GM19468 (cell line): ENCODE results near the gene TBC1D5.
"Not testable (repeated sequence)": the region's sequence is repeated elsewhere in the genome, so short reads cannot be mapped to it uniquely, and the experiment has no call there.

Experiments
- ATAC-seq: cut with Tn5 transposase; IDR thresholded peaks from one replicate; pipeline ENCODE4 v1.9.1; 2021; ENCODE audit warnings: mild to moderate bottlenecking, moderate library complexity, moderate number of reproducible peaks; ENCODE audit not compliant: unreplicated experiment; ENCODE audit errors: extremely low read depth

The TBC1D5 gene

DNA sequence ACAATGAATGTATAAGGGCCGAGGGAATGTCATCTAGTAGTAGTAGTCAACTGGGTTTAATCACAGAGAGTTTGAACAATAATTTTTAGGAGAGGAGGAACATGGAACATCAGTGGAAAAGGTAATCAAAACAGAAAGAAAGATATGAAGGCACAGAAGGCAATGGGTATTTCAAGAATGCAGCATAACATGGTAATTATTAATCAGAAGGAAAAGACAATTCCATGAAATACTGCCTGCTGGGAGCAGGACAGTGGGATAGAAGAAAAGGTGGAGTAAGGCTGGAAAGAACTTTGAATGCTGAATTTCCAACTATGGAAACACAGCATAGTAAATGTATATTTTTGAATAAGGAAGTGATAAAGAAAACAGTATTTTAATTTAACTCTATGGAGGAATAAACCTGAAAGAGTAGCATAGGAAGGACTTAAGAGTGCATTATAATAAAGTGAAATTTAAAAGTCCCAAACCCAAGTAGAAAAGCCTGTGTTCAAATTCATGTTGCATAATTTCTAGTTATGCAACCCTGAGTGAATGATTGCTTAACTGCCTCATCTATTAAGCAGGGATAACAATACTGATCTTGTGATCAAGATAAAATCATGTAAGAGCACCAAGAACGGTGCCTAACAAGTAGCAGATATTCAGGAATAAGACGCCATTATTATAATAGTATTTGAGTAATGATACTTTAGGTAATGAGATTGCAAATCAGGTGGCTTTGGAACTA, 357.7 kb downstream of the TBC1D5 start:
- no peak for ATAC-seq

DNA sequence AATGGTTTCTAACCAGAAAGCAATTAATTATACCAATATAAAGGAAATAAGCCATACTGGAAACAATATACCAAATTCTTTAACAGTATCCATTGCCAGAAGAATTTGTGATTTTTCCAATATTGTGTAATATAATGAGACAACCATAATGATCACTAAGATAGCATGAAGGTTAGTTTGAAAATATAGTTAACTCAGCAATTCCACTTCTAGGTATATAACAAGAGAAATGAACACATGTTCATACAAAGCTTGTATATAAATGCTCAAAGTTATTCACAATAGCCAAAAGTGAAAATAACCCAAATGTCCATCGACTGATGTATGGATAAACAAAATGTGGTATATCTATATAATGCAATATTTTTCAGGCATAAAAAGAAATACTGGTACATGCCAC, 369.1 kb downstream of the TBC1D5 start:
- ATAC-seq, result no peak

DNA sequence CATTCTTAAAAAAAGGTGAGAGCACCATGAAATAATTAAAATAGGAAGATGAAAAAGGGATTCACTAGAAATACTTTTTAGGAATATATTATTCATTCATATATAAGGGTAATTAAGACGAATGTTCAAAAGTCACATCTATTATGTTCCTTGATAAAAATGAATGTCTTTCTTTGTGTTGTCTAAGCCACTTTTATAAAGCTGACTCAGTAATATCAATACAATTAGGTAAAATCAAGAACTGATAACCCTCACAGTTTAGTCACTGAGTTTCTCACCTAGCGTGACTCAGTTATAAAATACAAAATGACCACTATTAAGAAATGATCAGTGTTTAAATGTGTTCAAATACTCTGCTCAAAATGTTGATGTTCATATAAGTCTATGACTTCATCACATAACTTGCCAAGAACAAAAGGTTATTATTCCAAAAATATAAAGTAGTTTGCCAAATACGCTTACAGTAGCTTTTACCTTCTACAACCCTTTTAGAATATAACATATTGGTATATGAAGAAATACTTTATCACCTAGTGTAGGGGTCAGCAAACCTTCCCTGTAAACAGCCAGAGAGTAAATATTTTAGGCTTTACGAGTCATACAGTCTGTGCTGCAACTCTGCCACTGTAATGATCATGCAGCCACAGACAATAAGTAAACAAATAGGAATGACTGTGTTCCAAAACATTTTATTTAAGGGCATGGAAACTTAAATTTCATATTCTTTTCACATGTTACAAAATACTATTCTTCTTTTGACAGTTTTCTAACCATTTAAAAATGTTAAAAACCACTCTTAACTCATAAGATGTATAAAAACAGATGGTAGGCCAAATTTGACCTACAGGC, 369.8 kb downstream of the TBC1D5 start:
- ATAC-seq, result no peak

DNA sequence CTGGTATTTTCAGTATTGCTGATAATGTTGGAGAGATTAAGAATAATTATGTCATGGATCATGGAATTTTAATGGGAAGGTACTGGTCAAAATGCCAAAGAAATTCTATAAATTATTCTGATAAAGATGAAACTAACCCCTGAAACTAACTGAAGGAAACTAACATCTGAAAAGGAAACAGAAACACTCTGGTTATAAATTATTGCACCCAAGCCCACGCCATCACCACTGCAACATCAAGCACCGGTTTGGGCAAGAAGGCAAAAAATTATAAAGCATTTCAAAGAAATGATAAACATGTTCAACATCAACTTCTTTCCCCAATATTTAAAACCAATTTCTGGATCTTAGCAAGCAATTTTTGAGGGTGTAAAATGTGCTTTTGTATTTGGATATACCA, 372.5 kb downstream of the TBC1D5 start:
- no peak for ATAC-seq

DNA sequence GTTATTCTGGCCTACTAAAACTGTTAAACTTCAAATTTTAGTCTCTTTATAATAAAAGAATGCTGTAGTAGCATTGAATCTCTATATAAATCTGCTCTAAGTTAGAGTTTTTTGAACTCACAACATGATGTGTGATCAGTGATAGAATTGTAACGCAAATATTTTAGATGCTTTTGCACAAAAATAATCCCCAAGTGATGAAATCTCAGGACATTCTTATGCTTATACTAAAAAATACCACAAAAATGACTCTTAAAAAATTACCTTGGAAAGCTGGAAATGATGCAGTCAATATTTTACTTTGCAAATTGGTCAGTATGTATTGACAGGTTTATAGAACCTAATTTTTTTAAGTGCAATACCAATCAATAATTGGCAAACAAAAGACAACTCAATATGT, 375.3 kb downstream of the TBC1D5 start:
- no peak for ATAC-seq

DNA sequence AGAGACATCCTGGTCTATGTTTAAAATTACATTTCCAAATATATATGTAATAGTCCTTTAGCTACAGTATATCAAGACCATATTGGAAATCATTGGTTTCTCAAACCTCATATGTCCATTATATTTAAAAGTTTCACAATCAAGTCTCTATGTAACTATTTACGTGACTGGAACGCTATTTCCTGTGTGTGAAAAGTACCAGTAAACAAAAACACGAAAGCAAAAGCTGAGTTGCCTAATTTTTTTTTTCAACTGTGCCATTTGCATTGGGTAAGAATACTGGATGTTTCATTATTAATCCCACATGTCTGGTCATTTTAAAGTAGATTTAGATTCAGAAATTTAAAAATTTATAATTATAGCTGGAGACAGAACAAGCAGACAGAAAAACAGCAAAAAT, 381.4 kb downstream of the TBC1D5 start:
- ATAC-seq, result no peak

DNA sequence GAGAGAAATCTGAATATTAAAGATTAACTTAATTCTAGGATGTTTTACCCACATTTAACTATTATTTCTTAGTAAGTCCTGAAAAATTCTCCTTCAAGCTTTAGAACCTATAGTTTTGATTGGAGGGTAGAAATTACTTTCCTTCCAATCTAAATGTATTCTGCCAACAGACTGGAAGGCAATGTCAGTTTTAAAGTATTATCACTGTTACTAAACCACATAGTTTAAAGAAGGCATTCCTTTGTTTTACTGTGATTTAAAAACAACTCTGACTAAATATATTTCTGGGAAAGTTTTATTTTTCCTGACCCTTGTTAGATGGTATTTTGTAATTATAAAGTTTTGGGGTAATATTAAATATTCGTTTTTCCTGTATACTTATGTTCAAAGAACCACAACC, 382.5 kb downstream of the TBC1D5 start:
- ATAC-seq, result no peak

DNA sequence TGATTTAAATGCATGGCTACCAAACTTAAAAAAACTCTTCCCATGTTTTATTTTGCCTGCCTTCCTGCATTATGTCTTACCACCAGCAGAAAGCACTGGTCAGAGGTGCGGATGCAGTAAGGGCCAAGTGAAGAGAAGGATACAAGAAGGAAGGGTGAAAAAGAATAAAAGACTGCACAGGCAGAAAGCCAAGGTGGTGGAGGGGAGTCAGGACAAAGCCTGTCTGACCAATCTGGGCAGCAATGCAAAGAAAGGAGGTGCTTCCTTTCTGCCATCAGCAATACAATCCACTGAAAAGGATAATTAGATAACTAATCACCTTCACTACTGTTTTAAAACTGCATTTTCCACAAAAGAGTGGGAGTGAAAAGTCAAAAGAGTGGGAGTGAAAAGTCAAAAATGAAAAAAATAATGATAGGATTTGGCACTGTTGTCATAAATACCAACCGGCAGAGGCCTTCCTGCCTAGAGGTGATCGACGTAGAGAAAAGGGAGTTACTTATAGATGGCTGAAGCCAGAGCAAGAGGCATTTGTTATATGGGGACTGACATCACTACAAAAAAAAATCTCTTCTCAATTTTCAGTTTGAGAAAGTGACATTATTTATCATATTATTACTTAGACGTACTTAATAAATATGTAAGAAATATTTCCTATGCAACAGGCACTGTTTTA, 385.3 kb downstream of the TBC1D5 start:
- ATAC-seq, result no peak

DNA sequence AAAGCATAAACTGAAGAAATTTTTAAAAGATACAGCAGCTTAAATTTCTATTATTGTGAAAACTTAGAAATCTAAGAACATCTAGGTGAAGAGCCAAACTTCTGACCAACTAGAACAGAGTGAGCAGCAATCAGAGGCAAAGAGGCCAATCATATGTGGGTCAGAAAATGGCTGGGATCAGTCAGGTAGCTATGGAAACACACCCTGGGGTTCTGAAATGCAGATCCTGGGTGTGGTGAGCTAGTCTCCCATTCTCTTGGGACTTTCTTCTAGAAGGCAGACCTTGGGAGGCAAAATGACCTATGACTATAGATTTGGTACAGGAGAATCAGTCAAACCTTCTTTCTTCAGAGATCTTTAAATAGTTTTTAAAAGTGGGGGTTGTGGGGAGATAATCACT, 385.8 kb downstream of the TBC1D5 start:
- ATAC-seq, result no peak

DNA sequence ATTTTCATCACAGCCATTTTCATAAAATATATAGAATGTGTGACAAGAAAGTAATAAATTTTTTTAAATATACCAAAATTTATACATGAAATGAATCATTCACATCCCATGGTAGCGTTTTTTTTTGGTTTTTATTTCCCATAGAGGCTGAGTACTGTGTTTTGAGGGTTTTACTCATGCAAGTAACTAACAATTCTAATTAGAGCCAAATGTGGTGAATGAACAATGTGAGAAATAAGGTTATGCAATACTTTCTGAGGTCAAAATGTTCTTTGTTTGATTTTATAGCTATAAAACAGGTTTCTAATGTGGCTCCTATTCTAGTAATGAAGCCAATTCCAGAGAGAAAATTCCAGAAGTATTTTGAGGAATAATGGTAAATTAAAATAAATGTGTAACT, 386.8 kb downstream of the TBC1D5 start:
- ATAC-seq, result no peak

DNA sequence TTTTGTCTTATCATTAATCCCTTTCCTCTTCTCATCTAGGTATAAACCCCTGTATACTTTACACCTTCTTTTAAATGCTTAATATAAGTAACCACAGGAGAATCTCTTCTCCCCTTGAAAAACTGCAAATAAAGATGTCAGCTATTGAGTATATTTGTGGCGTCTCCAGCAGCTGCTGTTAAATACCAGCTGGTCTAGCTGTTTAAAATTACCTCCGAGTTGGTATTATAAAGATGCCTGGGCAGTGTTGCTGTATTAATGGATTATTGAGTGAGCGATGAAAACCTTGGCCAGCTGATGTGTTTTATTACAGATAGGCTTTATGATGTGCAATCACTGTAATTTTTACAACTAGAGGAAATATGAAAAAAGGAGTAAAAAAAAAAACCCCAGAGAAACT, 388.1 kb downstream of the TBC1D5 start:
- no peak for ATAC-seq

DNA sequence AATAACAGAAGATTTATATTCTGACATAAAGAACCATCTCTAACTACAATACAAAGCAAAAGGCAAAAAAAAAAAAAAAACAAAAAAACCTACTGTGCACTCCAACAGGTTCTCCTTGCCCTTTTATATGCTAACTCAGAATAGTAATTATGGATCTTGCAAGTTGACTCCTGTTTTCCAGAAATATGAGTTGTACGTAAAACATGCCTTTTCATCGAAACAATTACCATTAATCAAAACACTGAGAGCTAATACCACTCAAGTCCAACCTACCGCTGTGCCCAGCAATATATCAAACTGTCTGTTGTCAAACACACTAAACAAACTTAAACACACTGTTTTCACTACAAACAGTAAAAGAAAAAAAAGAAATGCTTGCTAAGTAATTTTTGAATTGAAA, 389.8 kb downstream of the TBC1D5 start:
- no peak for ATAC-seq

DNA sequence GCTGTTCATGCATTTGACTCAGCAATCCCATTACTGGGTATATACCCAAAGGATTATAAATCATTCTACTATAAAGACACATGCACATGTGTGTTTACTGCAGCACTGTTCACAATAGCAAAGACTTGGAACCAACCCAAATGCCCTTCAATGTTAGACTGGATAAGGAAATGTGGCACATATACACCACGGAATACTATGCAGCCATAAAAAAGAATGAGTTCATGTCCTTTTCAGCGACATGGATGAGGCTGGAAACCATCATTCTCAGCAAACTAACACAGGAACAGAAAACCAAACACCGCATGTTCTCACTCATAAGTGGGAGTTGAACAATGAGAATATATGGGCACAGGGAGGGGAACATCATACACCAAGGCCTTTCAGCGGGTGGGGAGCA, 391.2 kb downstream of the TBC1D5 start:
- not testable (repeated sequence) for ATAC-seq

DNA sequence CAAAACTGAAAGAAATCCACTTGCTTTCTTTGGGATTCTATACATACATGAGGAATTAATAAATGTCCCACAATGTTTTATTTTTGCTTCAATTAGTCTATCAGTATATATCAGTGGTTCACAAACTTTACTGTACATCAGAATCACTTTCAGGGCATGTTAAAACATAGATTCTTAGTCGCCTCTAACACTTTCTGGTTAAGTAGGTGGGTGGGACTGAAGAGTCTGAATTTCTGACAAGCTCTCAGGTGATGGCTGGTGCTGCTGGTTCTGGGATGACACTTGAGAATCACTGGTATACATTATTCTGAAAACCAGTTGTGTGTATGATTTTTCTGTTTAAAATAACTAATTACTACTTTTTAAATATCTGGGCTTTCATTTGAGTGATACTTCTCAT, 393.3 kb downstream of the TBC1D5 start:
- ATAC-seq, result no peak

DNA sequence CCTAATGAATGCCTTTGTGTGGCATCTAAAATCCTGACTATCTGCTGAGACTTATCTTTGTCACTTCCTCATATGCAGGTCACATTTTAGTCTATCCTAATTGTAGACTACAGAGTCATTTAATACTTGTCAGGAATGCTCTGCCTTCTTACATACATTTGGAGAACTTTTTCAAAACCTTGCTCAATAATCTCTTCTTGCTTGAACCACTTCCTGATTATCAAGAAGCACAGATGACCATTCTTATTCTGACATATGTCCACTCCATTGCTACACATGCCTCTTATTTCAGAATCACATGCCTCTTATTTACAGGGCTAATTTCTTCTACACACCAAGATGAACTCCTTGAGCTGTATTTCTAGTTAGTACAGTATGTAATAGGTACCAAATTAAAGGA, 400.3 kb downstream of the TBC1D5 start:
- ATAC-seq, result no peak

DNA sequence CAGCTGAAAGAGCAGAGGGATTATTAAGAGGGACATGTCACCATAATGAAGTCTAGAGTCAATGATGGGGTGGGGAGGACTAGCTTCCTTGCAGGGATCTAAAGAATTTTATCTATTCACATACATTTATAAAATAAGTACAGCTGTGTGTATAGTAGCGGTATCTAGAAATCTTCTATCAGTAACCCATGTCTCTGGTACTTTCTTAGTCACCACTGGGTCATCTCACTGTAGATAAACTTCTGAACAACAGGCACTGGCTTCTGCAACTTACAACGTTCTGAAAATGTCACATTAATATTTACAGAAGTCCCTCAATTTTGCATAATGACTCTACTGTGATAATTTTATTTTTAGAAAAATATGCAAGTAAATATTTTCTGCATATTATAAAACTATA, 401.7 kb downstream of the TBC1D5 start:
- ATAC-seq, result no peak

DNA sequence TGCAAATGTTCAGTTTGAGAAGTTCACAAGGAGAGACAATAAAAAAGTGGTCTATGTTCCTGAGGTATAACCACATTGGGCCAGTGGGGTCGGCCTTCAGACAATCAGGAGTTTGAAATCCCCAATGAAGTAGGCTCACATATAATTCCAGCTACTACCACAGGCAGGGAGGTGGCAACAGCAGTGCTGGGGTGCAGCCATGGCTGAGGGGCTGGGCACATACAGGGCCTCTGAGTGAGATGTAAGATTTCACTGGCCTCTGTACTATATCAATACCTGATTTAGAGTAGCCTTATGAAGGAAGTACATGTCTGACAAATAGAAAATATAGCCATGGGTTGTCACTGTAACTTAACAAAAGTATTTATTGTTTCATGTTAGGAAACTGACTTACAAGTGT, 402.2 kb downstream of the TBC1D5 start:
- no peak for ATAC-seq

DNA sequence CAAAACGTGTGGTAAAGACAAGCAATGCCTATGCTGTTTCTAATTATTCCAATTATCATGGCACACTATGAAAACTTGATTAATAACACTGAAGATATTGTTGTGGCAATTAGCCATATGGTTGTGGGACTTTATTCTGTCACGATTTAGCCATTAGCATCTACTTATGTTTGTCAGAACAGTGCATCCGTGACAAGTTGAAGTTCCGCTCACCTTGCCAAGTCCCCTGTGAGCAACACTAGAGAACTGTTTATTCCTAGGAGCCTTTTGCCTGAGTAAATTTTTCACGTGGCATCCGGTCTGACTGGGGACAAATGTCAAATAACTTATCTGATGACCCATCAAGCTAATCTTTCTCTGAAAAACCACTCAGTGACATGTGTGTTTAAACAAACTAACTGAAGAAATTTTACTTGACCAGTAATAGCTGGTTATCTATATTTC, 403.3 kb downstream of the TBC1D5 start:
- ATAC-seq, result no peak

DNA sequence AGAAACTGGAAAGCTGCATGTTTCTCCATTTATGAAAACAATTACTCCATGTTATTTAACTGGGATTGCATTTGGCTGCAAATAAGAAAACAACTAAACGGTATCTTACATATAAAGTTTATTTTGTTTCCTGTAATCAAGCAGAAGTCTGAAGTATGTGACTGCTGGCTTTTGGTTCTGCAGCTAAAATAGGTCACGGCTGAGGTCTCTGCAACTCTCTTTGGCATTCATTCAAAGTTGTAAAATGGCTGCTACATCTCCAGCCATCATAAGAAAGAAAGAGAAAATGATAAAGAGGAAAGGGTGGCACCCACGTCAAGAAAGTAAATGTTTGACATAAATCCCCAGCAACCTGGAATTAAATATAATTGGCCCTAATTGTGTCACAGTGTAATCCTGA, 406.1 kb downstream of the TBC1D5 start:
- no peak for ATAC-seq

DNA sequence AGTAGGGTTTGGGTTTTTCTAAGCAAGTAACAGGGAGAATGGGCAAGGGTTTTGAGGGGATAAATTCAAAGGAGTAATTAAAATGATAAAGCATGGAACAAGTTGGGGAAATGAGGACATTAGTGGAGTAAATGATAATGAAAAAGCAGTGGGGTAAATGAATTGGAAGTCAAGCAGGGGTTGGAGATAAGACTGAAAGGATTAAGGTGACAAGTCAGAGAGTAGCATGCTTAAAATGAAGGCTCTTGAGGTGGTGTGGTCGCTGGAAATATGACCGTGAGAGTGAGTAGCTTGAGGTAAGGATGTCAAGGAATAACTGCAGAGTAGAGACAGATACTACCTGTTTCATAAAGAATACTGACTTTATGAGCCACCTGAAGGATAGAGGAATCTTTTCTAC, 408.5 kb downstream of the TBC1D5 start:
- no peak for ATAC-seq

DNA sequence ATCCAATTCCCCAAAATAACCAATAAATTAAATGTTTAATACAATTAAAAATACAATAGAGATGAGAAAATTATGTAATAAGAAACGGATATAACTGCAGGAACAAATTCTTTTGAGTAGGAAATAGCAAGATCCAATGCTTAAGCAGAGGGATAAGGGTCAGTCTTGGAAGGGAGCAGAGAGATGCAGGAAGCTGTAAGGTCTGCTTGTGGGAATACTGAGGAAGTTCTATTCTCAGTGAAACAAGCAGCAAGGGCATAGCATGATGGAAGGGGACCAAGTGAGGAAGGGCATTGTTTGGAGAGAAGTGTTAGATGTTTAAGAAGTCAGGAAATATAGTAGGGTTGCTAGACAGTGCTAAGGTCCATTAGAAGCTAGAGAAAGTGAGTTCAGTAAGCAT, 409.0 kb downstream of the TBC1D5 start:
- no peak for ATAC-seq
